A549 treated with CORT108297 at 1 μM for 4 hours (cell line): Measurements from ENCODE around the gene CCL4. TPM values are rescaled to one million over a fixed set of nuclear protein-coding genes. Genes with fewer than 3 reads are reported as not detected.

Experiments
- total RNA-seq: library from RNA; stranded (reverse); fragments of 200-300 nt; extraction: Qiagen RNA extraction; gene quantifications from 5 replicates; pipeline ENCODE4 v1.2.3, GENCODE V29; 2022

CCL4 gene
- total RNA-seq, result 0.15 TPM in 1 of 5 replicates, not detected in the others

DNA sequence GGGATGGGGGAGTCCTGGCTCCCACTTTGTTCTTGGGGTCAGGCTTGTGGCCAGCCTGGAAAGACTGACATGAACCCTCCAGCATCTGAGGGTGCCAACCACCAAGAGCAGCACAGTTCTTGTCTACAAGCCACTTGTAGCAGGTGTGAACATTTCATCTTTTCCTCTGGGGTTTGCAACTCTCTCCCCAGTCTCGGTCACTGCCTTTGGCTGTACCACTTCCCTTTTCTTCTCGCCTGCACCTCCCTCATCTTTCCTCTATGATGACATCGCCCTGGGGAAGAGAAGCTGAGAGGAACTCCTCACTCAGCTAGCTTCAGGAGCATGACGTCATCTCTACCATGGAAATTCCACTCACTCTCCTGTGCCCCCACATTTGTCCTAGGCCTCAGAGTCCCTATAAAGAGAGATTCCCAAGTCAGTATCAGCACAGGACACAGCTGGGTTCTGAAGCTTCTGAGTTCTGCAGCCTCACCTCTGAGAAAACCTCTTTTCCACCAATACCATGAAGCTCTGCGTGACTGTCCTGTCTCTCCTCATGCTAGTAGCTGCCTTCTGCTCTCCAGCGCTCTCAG is at the start of gene CCL4:
Gene CCL4, plus strand, starts transcription at position 427 of the 575 bp plus-strand sequence. Its CDS starts 79 bp downstream, at position 506.

DNA sequence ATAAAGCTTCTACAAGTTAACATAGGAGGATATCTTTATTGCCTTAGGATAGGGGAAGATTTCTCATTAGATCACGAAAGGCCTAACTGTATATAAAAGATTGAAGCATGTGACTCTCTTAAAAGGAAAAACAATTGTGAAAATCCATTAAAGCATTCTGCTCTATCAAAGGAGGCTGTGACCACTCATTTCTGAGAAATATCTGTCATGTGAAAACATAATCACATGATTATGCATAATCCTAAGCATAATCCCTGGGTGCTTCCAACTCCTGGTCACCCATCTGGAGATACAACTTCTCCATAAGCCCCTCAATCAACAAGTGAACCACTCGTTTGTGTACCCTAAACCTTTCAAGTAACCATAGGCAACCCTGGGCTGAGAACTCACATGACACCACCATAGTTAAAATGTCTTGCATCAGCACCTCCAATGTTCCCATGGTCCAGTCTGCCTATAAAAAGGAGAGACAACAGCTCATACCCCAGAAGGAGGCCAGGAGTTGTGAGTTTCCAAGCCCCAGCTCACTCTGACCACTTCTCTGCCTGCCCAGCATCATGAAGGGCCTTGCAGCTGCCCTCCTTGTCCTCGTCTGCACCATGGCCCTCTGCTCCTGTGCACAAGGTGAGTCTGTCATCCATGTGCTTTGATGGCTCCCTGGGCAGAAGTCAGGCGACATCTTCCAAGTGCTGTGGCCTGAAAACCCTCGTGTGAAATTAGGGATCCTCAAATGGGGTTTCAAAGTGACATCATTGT is 39.7 kb upstream of the CCL4 start, which contains the start of gene CCL18:
Gene CCL18, plus strand, starts transcription at position 487 of the 756 bp plus-strand sequence. Its CDS starts 71 bp downstream, at position 558.

GRCh38 chr17:36089888-36090836 is 13.5 kb upstream of the CCL4 start, which contains the start of gene CCL3:
Gene CCL3, minus strand, starts transcription at chr17:36090143. Its CDS starts 85 bp downstream, at chr17:36090058.

Other genes starting within 250 kb of the CCL4 start
- gene HEATR9, start 234.9 kb upstream of the CCL4 start, total RNA-seq, result not detected in 5 replicates
- 0.92 to 1.9 TPM (median 1.4 TPM) in 5 replicates for gene CCL5, start 223.5 kb upstream of the CCL4 start, total RNA-seq
- 3.3 to 3.5 TPM (median 3.4 TPM) in 5 replicates for gene RDM1, start 173.1 kb upstream of the CCL4 start, total RNA-seq
- gene LYZL6, start 160.1 kb upstream of the CCL4 start, total RNA-seq, result not detected in 5 replicates
- not detected in 5 replicates for gene CCL16, start 122.3 kb upstream of the CCL4 start, total RNA-seq
- not detected in 5 replicates for gene CCL14, start 117.1 kb upstream of the CCL4 start, total RNA-seq
- gene CCL15, start 102.3 kb upstream of the CCL4 start, total RNA-seq, result not detected in 5 replicates
- not detected in 5 replicates for gene CCL23, start 85.9 kb upstream of the CCL4 start, total RNA-seq
- not detected in 5 replicates for gene CCL18, start 39.6 kb upstream of the CCL4 start, total RNA-seq
- not detected in 5 replicates for gene CCL3, start 13.7 kb upstream of the CCL4 start, total RNA-seq
- 2.4 to 5.3 TPM (median 2.9 TPM) in 5 replicates for gene TBC1D3B, start 72.8 kb downstream of the CCL4 start, total RNA-seq
- not detected in 5 replicates for gene CCL3L1, start 92.9 kb downstream of the CCL4 start, total RNA-seq
- gene CCL4L2, start 107.2 kb downstream of the CCL4 start, total RNA-seq, result not detected in 5 replicates
- 0.08 to 0.36 TPM (median 0.14 TPM) in 5 replicates for gene TBC1D3I, start 160.7 kb downstream of the CCL4 start, total RNA-seq
- gene TBC1D3G, start 220.1 kb downstream of the CCL4 start, total RNA-seq, result not detected in 5 replicates